HG02763 (cell line): Measurements from ENCODE around the gene TEKT1.
"Not testable (repeated sequence)": the region's sequence is repeated elsewhere in the genome, so short reads cannot be mapped to it uniquely, and the experiment has no call there.

Source experiments
- ATAC-seq: cut with Tn5 transposase; IDR thresholded peaks from one replicate; pipeline ENCODE4 v1.9.1; 2021; ENCODE audit warnings: mild to moderate bottlenecking, moderate library complexity; ENCODE audit not compliant: unreplicated experiment

Gene TEKT1

DNA sequence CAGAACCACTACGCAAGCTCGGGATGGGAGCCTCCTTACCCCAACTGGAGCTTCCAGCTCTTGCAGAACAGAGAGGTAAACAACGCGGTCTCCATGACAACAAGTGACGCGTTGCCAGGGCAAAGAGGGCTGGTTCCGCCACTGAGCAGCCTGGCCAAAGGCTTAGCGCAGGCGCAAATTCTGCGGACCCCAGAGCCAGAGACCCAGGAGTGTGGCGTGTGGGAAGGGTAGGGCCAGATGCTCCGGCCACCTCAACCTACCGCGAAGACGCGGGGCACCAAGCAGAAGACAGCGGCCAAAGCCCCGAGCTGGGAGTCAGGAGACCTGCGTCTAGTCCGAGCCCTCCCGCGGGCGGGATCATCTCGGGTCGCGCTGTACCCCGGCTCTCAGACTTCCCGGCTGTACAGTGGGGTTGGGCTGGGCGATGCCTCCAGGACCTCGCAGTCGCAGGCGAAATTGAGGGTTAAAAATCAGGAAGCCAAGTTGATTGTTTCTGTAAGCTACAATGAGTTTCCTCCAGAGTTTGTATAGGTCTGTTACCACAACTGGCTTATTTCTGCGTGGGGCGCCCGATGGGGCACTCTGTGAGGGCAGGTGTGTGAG, at the start of gene TEKT1:
TEKT1 (minus strand) TSS at position 69 of the 603 bp plus-strand sequence. CDS start 1,353 bp downstream, outside the sequence.
- no peak for ATAC-seq

DNA sequence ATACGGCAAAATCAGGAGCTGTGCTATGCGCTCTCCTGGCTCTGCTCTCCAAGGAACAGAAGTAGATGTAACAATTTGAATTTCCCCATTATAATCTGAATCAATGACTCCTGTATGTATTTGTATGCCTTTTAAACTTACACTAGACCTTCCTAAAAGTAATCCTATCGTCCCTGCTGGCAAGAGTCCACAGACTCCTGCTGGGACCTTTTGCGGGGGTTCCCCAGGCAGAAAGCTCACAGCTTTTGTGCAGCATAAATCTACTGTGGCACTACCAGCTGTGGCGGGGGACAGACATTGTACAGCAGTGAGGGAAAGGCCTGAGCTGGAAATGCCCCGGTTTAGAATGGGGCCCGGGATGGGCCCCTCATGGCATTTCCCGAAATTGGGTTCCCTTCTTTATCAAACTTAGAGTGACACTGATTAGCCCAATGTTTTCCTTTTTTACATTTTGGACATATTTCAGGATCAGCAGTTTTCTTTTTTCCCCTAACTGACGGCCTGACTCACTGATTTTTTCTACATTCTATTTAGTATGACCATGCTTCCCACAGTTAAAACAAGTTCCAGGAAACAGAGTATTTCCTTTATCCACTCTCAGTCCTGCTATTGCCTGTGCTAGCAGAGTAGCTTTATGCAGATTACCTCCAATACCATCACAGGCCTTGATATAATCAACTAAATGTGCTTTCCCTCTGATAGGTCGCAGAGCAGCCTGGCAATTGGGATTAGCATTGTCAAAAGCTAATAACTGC, 47.9 kb upstream of the TEKT1 start:
- ATAC-seq, result not testable (repeated sequence)

DNA sequence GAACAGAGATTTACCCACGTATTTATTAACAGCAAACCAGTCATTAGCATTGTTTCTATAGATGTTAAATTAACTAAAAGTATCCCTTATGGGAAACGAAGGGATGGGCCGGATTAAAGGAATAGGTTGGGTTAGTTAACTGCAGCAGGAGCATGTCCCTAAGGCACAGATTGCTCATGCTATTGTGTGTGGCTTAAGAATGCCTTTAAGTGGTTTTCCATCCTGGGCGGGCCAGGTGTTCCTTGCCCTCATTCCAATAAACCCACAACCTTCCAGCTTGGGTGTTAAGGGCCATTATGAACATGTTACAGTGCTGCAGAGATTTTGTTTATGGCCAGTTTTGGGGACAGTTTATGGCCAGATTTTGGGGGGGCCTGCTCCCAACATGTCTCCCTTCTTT, 43.7 kb upstream of the TEKT1 start:
- not testable (repeated sequence) for ATAC-seq

DNA sequence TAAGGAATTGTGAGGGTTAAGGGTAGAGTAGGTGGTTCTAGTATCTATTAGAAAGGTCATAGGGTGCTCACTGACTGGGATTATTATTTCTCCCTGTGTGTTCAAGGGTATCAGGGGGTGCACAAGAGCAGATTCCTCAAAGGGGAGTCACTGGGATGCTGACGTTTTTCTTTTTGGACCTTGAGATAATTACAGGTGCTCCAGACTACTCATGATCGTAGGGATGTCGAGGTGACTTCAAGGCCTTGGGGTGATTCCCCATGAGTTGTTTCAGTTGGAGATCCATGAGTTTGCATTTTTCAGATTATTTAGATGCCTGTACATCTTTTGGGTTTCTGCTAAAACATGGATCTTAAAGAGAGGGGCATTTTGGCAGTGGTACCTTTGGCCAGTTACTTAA, 41.4 kb upstream of the TEKT1 start:
- no peak for ATAC-seq

DNA sequence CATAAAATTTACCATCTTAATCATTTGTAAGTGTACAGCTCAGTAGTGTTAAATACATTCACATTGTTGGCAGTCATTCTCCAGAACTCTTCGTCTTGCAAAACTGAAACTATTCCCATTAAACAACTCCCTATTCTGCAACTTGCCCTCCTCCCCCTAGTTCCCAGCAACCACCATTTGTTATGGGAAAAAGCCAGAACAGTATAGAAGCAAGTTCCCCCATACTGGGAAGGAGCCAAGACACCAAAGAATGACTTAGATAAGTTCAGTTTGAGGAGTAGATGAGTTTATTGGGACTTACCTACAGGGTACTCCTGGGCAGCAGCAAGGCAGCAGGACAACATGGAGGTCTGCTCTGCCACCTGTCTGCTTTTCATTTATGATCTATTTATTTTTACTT, 39.3 kb upstream of the TEKT1 start:
- no peak for ATAC-seq

DNA sequence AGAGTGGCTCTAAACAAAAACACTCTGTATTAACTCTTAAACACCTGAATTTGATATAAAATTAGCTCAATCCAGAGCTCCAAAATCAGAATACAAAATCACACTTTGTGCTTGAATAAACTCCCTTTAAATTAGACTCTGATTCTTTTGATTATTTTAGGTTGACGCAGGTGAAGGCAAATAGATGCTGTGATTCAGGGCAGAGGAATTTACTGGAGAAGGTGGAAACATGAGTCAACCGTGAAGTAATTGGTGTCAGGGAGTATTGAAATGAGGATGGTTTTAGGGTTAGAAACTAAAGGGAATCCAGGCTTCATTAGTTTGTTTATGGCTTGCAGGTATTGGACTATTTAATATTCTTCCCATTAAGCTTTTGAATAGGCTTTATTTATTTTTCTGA, 37.1 kb upstream of the TEKT1 start:
- ATAC-seq, result no peak

DNA sequence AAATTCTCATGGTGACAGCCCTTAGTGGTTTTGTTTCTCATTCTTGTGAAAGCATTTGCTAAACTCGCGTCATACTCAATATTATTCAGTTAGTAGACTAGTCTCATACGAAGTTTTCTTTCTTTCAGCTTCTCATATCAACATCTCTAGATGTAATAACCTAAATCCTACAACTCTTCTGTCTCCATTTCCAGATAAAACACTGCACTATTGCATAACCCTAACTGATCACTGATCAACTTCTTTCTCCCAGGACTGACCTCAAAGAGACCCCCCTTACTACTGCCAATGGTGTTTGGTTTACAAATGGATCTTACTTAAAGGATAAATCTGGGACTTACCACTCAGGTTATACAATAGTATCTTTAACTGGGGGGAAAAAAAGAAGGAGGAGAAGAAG, 36.3 kb upstream of the TEKT1 start:
- no peak for ATAC-seq

DNA sequence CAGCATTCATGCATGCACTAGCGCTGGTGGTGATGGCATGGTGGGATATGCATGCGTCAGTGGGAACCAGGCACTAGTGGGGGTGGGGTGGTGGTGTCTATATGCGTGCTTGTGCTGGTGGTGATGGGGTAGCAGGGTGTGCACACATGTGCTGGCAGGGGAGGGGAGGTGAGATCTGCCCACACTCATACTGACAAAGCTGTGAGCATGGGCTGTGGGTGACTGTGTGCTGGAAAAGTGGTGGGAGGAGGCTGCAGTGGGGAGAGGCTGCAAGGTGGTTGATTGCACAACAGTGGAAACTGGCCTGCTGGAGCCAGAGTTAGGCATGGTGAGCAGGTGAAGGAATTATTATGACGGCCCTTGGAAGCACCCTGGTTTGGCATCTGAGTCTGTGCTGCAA, 31.3 kb upstream of the TEKT1 start:
- no peak for ATAC-seq

DNA sequence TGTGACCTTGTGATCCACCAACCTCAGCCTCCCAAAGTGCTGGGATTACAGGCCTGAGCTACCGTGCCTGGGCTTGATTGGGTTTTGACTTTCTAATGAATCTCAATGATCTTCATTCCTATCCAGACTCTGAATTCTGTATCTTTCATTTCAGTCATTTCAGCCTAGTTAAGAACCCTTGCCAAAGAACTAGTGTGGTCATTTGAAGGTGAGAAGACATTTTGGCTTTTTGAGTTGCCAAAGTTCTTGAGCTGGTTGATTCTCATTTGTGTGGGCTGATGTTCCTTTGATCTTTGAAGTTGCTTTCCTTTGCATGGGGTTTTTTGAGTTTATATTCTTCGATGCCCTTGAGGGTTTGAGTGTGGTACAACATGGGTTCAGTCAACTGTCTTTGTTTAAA, 30.6 kb upstream of the TEKT1 start:
- no peak for ATAC-seq

DNA sequence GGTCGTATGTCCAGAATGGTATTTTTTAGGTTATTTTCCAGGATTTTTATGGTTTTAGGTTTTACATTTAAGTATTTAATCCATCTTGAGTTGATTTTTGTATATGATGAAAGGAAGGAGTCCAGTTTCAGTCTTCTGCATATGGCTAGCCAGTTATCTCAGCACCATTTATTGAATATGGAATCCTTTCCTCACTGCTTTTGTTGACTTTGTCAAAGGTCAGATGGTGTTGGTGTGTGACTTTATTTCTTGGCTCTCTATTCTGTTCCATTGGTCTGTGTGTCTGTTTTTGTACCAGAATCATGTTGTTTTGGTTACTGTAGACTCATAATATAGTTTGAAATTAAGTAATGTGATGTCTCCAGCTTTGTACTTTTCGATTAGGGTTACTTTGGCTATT, 26.4 kb upstream of the TEKT1 start:
- ATAC-seq, result no peak

DNA sequence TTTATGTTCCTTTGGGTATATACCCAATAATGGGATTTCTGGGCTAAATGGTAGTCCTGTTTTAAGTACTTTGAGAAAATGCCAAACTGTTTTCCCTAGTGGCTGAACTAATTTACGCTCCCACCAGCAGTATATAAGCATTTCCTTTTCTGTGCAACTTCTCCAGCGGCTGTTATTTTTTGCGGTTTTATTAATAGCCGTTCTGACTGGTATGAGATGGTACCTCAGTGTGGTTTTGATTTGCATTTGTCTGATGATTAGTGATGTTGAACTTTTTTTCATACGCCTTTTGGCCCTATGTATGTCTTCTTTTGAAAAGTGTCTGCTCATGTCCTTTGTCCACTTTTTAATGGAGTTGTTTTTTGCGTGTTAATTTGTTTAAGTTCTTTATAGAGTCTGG, 25.8 kb upstream of the TEKT1 start:
- ATAC-seq, result no peak

DNA sequence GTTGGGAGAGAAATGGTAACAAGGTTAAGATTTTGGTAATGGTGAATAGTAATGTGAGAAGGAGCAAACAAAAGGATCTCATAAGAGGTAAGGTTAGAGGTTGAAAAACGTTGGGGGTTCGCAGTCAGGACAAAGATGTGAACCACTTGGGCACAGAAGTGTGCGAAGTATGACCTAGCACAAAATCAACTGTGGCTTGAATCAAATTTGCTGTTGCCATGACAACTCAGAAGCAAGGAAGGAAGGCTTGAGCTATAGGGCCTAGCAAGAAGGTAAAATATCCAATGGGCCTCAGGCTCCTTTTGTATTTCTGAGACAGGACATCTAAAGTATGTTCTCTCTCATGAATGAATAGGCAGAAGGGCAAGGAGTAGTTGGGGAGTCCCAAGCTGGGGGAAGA, 24.5 kb upstream of the TEKT1 start:
- no peak for ATAC-seq

DNA sequence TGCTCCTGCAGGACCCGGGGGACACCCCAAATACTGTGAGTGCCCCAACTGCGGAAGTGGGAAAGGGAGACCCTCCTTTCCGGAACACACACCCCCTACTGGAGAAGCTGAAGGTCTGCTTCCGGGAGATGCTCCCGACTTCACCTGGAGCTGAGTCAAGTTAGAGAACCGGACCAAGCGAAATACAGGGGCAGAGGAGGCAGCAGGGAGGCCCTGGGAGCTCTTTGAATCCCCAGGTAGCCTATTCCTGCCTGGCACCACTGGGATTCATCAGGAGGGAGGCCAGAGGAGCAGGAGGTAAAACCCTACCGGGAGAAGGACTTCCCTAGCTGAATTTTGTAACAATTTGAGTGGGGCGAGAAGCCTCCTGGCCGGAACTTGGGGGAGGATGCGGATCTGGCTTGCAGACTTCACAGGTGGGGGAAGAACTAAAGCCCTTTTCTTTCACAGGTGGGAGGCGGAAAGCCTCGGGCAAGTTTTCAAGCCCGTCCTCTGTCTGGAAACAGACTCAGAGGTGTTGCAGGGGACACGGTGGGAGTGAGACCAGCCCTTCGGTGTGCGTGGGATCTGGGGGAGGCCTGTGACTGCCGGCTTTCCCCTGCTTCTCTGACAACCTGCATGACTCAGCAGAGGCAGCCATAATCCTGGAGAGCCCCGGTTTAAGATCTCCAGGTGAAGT, 22.4 kb upstream of the TEKT1 start:
- ATAC-seq, result no peak

DNA sequence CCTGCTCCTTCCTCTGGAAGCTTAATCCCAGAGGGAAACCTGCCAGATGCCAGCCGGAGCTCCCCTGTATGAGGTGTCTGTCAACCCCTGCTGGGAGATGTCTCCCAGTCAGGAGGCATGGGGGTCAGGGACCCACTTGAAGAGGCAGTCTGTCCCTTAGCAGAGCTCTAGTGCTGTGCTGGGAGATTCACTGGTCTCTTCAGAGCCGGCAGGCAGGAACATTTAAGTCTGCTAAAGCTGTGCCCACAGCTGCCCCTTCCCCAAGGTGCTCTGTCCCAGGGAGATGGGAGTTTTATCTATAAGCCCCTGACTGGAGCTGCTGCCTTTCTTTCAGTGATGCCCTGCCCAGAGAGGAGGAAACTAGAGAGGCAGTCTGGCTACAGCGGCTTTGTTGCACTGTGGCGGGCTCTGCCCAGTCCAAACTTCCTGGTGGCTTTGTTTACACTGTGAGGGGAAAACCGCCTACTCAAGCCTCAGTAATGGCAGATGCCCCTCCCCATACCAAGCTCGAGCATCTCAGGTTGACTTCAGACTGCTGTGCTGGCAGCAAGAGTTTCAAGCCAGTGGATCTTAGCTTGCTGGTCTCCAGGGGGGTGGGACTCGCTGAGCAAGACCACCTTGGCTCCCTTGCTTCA, 17.1 kb upstream of the TEKT1 start:
- ATAC-seq, result not testable (repeated sequence)

DNA sequence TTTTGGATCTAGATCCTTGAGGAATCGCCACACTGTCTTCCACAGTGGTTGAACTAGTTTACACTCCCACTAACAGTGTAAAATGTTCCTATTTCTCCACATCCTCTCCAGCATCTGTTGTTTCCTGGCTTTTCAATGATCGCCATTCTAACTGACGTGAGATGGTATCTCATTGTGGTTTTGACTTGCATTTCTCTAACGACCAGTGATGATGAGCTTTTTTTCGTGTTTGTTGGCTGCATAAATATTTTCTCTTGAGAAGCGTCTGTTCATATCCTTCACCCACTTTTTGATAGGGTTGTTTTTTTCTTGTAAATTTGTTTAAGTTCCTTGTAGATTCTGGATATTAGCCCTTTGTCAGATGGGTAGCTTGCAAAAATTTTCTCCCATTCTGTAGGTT, 14.6 kb upstream of the TEKT1 start:
- ATAC-seq, result not testable (repeated sequence)

DNA sequence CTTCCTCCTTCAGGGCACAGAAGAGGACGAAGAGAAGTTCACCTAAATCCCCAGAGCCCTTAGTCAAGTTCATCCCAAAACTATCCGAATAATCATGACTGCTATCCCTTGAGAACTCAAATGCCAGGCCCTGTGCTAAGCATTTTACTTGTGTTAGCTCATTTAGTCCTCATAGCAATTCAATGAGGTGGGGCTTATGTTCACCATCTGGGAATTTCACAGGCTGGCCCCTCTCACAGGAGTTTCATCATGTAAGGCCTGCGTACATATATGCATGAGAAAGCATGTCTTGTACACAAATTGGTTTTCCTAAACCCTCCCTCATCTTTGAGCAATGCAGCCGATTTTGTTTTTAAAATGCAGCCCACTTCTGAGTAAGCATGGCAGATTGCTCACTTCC, 12.9 kb upstream of the TEKT1 start:
- not testable (repeated sequence) for ATAC-seq

DNA sequence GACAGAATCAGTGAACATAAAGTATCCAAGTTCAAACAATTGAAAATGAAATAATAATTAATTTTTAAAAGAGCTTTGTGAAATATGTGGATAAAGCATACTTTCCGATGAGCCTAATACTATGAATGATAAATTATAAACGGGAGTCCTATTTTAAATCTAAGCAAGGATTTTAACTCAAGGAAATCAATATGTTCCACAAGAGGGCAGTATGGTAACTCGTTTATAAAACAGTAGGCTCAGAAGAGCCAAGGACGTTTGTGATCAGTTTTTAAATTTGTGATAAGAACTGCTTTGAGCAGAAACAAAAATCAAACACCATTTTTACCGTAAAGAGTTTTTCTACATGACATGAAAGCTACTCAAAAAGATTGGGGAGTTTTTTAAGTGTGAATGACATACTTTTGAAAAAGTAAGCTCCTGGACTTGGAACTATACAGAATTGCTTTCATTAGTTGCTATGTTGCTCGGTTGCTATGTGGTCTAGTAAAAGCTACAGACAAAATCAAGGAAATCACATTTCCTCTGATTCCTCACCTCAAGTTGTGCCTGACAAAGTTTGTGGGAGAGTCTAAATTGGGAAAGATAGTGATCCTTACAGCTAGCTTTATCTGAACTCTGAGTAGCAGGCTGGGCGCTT, 11.8 kb upstream of the TEKT1 start:
- no peak for ATAC-seq

DNA sequence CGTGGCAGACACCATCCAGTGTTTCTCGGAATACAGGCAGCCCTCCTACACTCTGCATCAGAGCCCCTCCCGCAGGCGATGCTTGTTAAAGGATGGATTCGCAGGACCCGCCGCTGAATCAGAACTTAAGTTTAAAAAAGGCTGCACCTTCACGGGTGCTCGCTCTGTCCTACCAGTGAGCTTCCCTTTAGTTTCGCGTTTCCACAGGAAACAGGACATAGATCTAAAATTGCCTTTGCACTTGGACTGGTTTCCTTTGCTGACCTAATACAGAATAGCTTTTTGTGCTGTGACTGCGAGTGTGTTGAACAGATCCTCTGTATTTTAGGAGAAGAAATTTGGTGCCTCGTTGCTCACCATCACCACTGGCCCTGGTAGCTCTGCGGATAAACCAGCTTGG, 10.2 kb upstream of the TEKT1 start:
- ATAC-seq, result not testable (repeated sequence)

DNA sequence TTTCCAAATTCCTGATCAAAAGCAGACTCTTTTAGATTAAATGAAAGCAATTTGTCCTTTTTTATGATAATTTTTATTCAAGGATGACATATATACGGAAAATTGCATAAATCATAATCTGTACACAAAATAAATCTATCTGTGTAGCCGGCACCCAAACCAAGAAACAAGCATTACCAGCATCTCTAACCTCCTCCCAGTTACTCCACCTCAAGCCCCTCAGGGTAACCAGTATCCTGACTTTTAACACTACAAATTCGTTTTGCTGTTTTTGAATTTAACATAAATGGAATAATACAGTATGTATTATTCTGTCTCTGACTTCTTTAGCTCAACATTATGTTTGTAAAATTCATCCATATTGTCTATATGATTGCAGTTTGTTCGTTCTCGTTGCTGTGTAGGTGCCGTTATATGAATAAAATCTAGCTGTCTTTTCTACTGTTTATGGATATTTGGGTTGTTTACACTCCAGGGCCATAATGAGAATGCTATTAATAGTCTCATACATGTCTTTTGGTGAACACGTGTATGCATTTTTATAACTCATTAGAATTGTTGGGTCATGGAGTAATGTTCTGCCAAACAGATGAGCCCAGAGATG, 1.0 kb downstream of the TEKT1 start:
- no peak for ATAC-seq

DNA sequence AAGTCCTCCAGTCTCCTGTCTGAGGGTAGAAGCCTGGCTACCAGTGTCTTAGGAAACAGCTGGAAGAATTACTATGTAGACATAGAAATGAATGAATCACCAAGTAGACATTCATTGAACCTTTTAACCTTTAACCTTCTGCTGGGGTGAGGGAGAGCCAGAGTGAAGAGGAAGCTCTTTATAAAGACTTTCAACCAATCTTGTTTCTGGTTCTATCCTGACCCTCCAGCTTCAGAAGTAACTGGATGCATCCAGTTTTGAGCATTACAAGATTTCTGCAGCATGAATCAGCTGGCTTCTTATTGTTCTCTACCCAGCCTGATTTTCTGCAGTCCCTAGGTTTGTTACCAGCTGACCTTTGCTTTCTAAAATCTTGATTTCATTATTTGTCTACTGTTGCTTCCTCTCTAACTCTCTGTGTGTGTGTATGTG, 8.5 kb downstream of the TEKT1 start:
- ATAC-seq, result no peak

DNA sequence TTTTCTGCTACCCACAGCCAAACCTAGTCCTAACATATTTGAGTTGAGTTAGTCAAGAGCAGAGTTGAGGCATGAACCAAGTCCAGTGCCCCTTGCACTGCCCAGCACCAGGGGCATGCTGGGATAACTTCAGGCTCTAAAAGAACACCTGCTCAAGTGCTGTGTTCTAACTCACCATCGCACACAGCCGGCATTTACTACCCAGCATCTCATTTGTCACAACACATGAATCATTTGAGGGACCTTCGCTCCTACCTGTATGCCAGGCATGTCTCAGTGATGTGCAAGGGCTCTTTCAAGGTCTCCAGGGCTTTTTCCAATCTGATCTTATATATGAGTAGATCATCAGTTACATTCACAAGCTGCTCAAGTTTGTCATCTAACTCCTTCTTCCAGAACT, 12.6 kb downstream of the TEKT1 start:
- ATAC-seq, result no peak
